ENCODE results near the gene PNCK.

DNA sequence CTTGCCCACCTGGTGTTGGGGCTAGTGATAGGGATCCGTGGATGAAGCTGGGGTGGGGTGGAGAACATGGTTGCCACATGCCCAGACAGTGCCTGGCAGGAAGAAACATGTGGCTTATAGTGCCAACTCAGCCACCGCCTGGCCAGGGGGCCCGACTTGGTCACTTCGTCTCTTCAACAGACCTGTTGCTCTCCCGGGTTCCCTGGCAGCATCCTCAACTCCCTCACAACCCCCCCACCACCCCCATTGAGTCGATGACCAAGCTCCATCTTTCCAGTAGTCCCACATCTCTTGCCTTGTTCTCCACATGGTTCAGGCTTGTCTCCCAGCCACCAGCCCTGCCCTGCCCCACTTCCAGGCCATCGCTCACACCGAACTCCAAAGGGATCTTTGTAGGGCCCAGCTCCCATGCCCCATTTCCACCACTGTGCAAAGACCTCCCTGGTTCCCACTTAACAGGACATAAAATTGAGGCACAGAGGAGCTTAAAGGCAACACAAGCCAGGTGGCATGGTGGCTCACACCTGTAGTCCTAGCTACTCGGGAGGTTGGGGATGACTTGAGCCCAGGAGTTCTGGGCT lies 7.8 kb downstream of the PNCK start:
- TF ChIP-seq CTCF (IDR thresholded peaks at IDR 0.05) (no peak), POLR2AphosphoS5 (IDR thresholded peaks at IDR 0.05) (no peak), POLR2A (IDR thresholded peaks at IDR 0.05) (no peak)

All from sigmoid colon (tissue), 4 donors.